K562 treated with DMSO at 1 percent for 4 hours (cell line): Measurements from ENCODE around the gene PPT2. TPM values are rescaled to one million over a fixed set of nuclear protein-coding genes. Genes with fewer than 3 reads are reported as not detected.

Experiments used
- total RNA-seq: library from RNA; unstranded; fragments of 300-600 nt; gene quantifications from 2 replicates; pipeline ENCODE4 v1.2.3, GENCODE V29; 2022; ENCODE audit not compliant: insufficient read depth

PPT2 gene
- 38.0 and 64.2 TPM in 2 replicates for total RNA-seq

GRCh38 chr6:32153564-32154513 is at the start of gene PPT2:
Gene PPT2, plus strand, starts transcription at chr6:32154141. Its CDS starts 454 bp downstream, at chr6:32154595.

GRCh38 chr6:32109114-32109764 is 44.7 kb upstream of the PPT2 start, which contains the start of gene TNXB:
Gene TNXB, minus strand, starts transcription at chr6:32109338. Its CDS starts 11,140 bp downstream, at chr6:32098198.

GRCh38 chr6:32127717-32128592 is 26.0 kb upstream of the PPT2 start, which contains the start of gene ATF6B:
Gene ATF6B, minus strand, starts transcription at chr6:32128246. Its CDS starts 39 bp downstream, at chr6:32128207.

GRCh38 chr6:32151863-32152768 is 1.8 kb upstream of the PPT2 start, which contains the start of gene PRRT1:
Gene PRRT1, minus strand, starts transcription at chr6:32151939. Its CDS starts 112 bp downstream, at chr6:32151827.

GRCh38 chr6:32164295-32164694 is 10.4 kb downstream of the PPT2 start, which contains the start of gene EGFL8:
Gene EGFL8, plus strand, starts transcription at chr6:32164595. Its CDS starts 1,571 bp downstream, at chr6:32166166.

GRCh38 chr6:32175711-32176475 is 22.0 kb downstream of the PPT2 start, which contains the start of gene AGPAT1:
Gene AGPAT1, minus strand, starts transcription at chr6:32176084. Its CDS starts 4,588 bp downstream, at chr6:32171496.

GRCh38 chr6:32177788-32178546 is 24.0 kb downstream of the PPT2 start, which contains the start of gene RNF5:
Gene RNF5, plus strand, starts transcription at chr6:32178405. Its CDS starts 107 bp downstream, at chr6:32178512.

GRCh38 chr6:32184084-32184640 is 30.2 kb downstream of the PPT2 start, which contains the start of gene AGER:
Gene AGER, minus strand, starts transcription at chr6:32184253. Its CDS starts 31 bp downstream, at chr6:32184222.

GRCh38 chr6:32190054-32190851 is 36.3 kb downstream of the PPT2 start, which contains the start of gene PBX2:
Gene PBX2, minus strand, starts transcription at chr6:32190202. Its CDS starts 287 bp downstream, at chr6:32189915.

GRCh38 chr6:32192608-32193039 is 38.7 kb downstream of the PPT2 start, which contains the start of gene GPSM3:
Gene GPSM3, minus strand, starts transcription at chr6:32192643. Its CDS starts 130 bp downstream, at chr6:32192513.

Other genes with a start within 250 kb of the PPT2 start
- gene C2, start 226.4 kb upstream of the PPT2 start, total RNA-seq, result 8.3 and 9.1 TPM in 2 replicates
- gene CFB, start 208.0 kb upstream of the PPT2 start, total RNA-seq, result 3.8 TPM in 1 of 2 replicates, not detected in the other
- gene NELFE, start 195.2 kb upstream of the PPT2 start, total RNA-seq, result 78.2 and 128 TPM in 2 replicates
- gene SKIC2, start 195.0 kb upstream of the PPT2 start, total RNA-seq, result 43.6 and 60.1 TPM in 2 replicates
- gene DXO, start 182.0 kb upstream of the PPT2 start, total RNA-seq, result 16.6 and 24.1 TPM in 2 replicates
- 4.3 and 10.0 TPM in 2 replicates for gene C4A, start 172.1 kb upstream of the PPT2 start, total RNA-seq
- gene C4B, start 139.3 kb upstream of the PPT2 start, total RNA-seq, result 3.6 and 8.2 TPM in 2 replicates
- 0.98 and 1.1 TPM in 2 replicates for gene CYP21A2, start 115.7 kb upstream of the PPT2 start, total RNA-seq
- gene TNXB, start 44.8 kb upstream of the PPT2 start, total RNA-seq, result 22.0 and 35.7 TPM in 2 replicates
- 120 and 128 TPM in 2 replicates for gene ATF6B, start 25.9 kb upstream of the PPT2 start, total RNA-seq
- gene FKBPL, start 23.9 kb upstream of the PPT2 start, total RNA-seq, result 11.5 and 15.9 TPM in 2 replicates
- 2.9 and 6.5 TPM in 2 replicates for gene PRRT1, start 2.2 kb upstream of the PPT2 start, total RNA-seq
- gene EGFL8, start 10.5 kb downstream of the PPT2 start, total RNA-seq, result 8.0 and 27.8 TPM in 2 replicates
- gene AGPAT1, start 21.9 kb downstream of the PPT2 start, total RNA-seq, result 119 and 131 TPM in 2 replicates
- 263 and 269 TPM in 2 replicates for gene RNF5, start 24.3 kb downstream of the PPT2 start, total RNA-seq
- gene AGER, start 30.1 kb downstream of the PPT2 start, total RNA-seq, result 7.3 and 8.0 TPM in 2 replicates
- 58.1 and 74.9 TPM in 2 replicates for gene PBX2, start 36.1 kb downstream of the PPT2 start, total RNA-seq
- gene GPSM3, start 38.5 kb downstream of the PPT2 start, total RNA-seq, result 67.6 and 81.7 TPM in 2 replicates
- 2.3 TPM in 2 replicates for gene NOTCH4, start 69.9 kb downstream of the PPT2 start, total RNA-seq
- gene TSBP1, start 217.8 kb downstream of the PPT2 start, total RNA-seq, result not detected in 2 replicates